ENCODE measurements around the gene LAMA1.

Gene LAMA1

GRCh38 chr18:6954501-6954900 is 163.1 kb downstream of the LAMA1 start:
- TF ChIP-seq CTCF (conservative IDR thresholded peaks at IDR 0.05; ENCODE audit: low read depth, low read length): no peak
- no peak for DNase-seq (ENCODE audit: low read depth)
- no peak overlapping the region for H3K4me3 ChIP-seq (ENCODE audit: low read depth, low read length)

GRCh38 chr18:6951336-6952090 is 166.1 kb downstream of the LAMA1 start:
- DNase-seq (ENCODE audit: low read depth): no peak
- H3K4me3 ChIP-seq (ENCODE audit: low read depth, low read length): no peak overlapping the region
- no peak for TF ChIP-seq CTCF (conservative IDR thresholded peaks at IDR 0.05; ENCODE audit: low read depth, low read length)

GRCh38 chr18:6950641-6951040 is 167.0 kb downstream of the LAMA1 start:
- no peak for DNase-seq (ENCODE audit: low read depth)
- no peak for TF ChIP-seq CTCF (conservative IDR thresholded peaks at IDR 0.05; ENCODE audit: low read depth, low read length)
- H3K4me3 ChIP-seq (ENCODE audit: low read depth, low read length): no peak overlapping the region

GRCh38 chr18:6949800-6950586 is 167.6 kb downstream of the LAMA1 start:
- no peak for TF ChIP-seq CTCF (conservative IDR thresholded peaks at IDR 0.05; ENCODE audit: low read depth, low read length)
- H3K4me3 ChIP-seq (ENCODE audit: low read depth, low read length): no peak overlapping the region
- no peak for DNase-seq (ENCODE audit: low read depth)

- H3K4me3 ChIP-seq (ENCODE audit: low read depth, low read length): no peak overlapping the region
- no peak for DNase-seq (ENCODE audit: low read depth)
- no peak for TF ChIP-seq CTCF (conservative IDR thresholded peaks at IDR 0.05; ENCODE audit: low read depth, low read length)
Observed at GRCh38 chr18:6948281-6949055, 169.1 kb downstream of the LAMA1 start.

- TF ChIP-seq CTCF (conservative IDR thresholded peaks at IDR 0.05; ENCODE audit: low read depth, low read length): no peak
- H3K4me3 ChIP-seq (ENCODE audit: low read depth, low read length): no peak overlapping the region
- no peak for DNase-seq (ENCODE audit: low read depth)
Observed at GRCh38 chr18:6947338-6948030, 170.1 kb downstream of the LAMA1 start.

Measured in choroid plexus epithelial cell (primary cell).